SW480 (cell line): ENCODE data around the gene ST7.
A peak's percentile ranks its signal among the peaks of the same experiment; 100 is the strongest.
"Not testable (repeated sequence)": the region's sequence is repeated elsewhere in the genome, so short reads cannot be mapped to it uniquely, and the experiment has no call there.

Experiments
- DNase-seq: peaks from one replicate; pipeline ENCODE4 v3.0.0-alpha.2; 2016; ENCODE audit warnings: low spot score

Gene ST7

GRCh38 chr7:117096942-117097341, 143.6 kb downstream of the ST7 start:
- no peak for DNase-seq

GRCh38 chr7:117097860-117098259, 144.6 kb downstream of the ST7 start:
- no peak for DNase-seq

GRCh38 chr7:117098457-117098856, 145.2 kb downstream of the ST7 start:
- DNase-seq, result no peak

- no peak for DNase-seq
These were observed 147.7 kb downstream of the ST7 start for GRCh38 chr7:117101026-117101425.

GRCh38 chr7:117110480-117111315, 157.4 kb downstream of the ST7 start:
- no peak for DNase-seq

- no peak for DNase-seq
These were observed 158.2 kb downstream of the ST7 start for GRCh38 chr7:117111535-117111934.

- DNase-seq, result no peak
These were observed 159.3 kb downstream of the ST7 start for GRCh38 chr7:117112640-117113039.

GRCh38 chr7:117113871-117114270, 160.6 kb downstream of the ST7 start:
- no peak for DNase-seq

GRCh38 chr7:117114272-117114671, 161.0 kb downstream of the ST7 start:
- no peak for DNase-seq

GRCh38 chr7:117116211-117116610, 162.9 kb downstream of the ST7 start:
- no peak for DNase-seq

- no peak for DNase-seq
These were observed 163.9 kb downstream of the ST7 start for GRCh38 chr7:117117172-117117571.

GRCh38 chr7:117118579-117119180, 165.4 kb downstream of the ST7 start:
- no peak for DNase-seq

- DNase-seq, result peak; percentile 63
These were observed 166.1 kb downstream of the ST7 start for GRCh38 chr7:117119192-117119924.

GRCh38 chr7:117120321-117120720, 167.0 kb downstream of the ST7 start:
- not testable (repeated sequence) for DNase-seq

GRCh38 chr7:117122036-117122435, 168.7 kb downstream of the ST7 start:
- not testable (repeated sequence) for DNase-seq

- DNase-seq, result no peak
These were observed 169.2 kb downstream of the ST7 start for GRCh38 chr7:117122536-117122935.

GRCh38 chr7:117123311-117123926, 170.1 kb downstream of the ST7 start:
- DNase-seq, result no peak

- peak; percentile 92 for DNase-seq
These were observed 171.4 kb downstream of the ST7 start for GRCh38 chr7:117124591-117125220.

GRCh38 chr7:117126676-117127075, 173.4 kb downstream of the ST7 start:
- no peak for DNase-seq

- peak; percentile 51 for DNase-seq
These were observed 174.4 kb downstream of the ST7 start for GRCh38 chr7:117127585-117128168.

- no peak for DNase-seq
These were observed 176.2 kb downstream of the ST7 start for GRCh38 chr7:117129521-117129955.

- no peak for DNase-seq
These were observed 177.0 kb downstream of the ST7 start for GRCh38 chr7:117130262-117130661.
